C4-2B (cell line): ENCODE measurements around the gene FBF1.

Experiments
- ZFX ChIP-seq: fragments of 450-650 bp; IDR thresholded peaks from 2 replicates; pipeline ENCODE4 v1.6.1; 2017
- TF ChIP-seq, protein P1 (sequence below): fragments of 450-650 bp; conservative IDR thresholded peaks from 2 replicates; pipeline ENCODE4 v1.5.1; 2017; ENCODE audit warnings: mild to moderate bottlenecking

DNA sequence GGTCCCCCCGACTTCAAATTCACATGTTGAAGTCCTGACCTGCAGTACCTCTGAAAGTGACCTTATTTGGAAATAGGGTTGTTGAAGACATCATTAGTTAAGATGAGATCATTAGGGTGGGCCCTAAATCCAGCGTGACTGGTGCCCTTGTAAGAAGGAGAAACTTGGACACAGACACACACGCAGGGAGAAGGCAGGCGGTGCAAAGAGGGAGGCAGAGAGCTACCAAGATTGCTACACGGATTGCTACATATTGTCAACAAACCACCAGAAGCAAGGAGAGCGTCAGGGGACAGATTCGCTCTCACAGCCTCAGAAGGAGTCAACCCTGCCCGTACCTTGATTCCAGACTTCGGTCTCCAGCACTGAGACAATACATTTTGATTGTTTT is 78.9 kb downstream of the FBF1 start:
- TF ChIP-seq, protein P1, sequence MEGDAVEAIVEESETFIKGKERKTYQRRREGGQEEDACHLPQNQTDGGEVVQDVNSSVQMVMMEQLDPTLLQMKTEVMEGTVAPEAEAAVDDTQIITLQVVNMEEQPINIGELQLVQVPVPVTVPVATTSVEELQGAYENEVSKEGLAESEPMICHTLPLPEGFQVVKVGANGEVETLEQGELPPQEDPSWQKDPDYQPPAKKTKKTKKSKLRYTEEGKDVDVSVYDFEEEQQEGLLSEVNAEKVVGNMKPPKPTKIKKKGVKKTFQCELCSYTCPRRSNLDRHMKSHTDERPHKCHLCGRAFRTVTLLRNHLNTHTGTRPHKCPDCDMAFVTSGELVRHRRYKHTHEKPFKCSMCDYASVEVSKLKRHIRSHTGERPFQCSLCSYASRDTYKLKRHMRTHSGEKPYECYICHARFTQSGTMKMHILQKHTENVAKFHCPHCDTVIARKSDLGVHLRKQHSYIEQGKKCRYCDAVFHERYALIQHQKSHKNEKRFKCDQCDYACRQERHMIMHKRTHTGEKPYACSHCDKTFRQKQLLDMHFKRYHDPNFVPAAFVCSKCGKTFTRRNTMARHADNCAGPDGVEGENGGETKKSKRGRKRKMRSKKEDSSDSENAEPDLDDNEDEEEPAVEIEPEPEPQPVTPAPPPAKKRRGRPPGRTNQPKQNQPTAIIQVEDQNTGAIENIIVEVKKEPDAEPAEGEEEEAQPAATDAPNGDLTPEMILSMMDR = no peak
- TF ChIP-seq ZFX = no peak
